IgD-negative memory B cell (primary cell): Measurements from ENCODE around the gene USP16. TPM values are rescaled to one million over a fixed set of nuclear protein-coding genes. Genes with fewer than 3 reads are reported as not detected.
A peak's percentile ranks its signal among the peaks of the same experiment; 100 is the strongest.
"Not testable (repeated sequence)": the region's sequence is repeated elsewhere in the genome, so short reads cannot be mapped to it uniquely, and the experiment has no call there.

Experiments used
- H3K27ac Mint-ChIP-seq, 3 donors: one replicate each; pipeline ENCODE4 v1.8.0; 2020 to 2022; ENCODE audit warnings: mild to moderate bottlenecking in 3 of 3, mixed read lengths in 3 of 3, moderate library complexity in 1 of 3
- H3K27me3 Mint-ChIP-seq: one replicate; pipeline ENCODE4 v1.8.0; 2021; ENCODE audit warnings: mixed read lengths
- H3K36me3 Mint-ChIP-seq: one replicate; pipeline ENCODE4 v1.8.0; 2020; ENCODE audit warnings: mild to moderate bottlenecking, mixed read lengths
- H3K4me1 Mint-ChIP-seq, 3 donors: one replicate each; pipeline ENCODE4 v1.8.0; 2020 to 2022; ENCODE audit warnings: mixed read lengths in 3 of 3, mild to moderate bottlenecking in 1 of 3
- H3K4me3 Mint-ChIP-seq, 4 donors: one replicate each; pipeline ENCODE4 v1.8.0; 2020 to 2022; ENCODE audit warnings: mild to moderate bottlenecking in 4 of 4, mixed read lengths in 4 of 4, moderate library complexity in 3 of 4
- H3K9me3 Mint-ChIP-seq, 3 donors: one replicate each; pipeline ENCODE4 v1.8.0; 2020 to 2021; ENCODE audit warnings: mixed read lengths in 3 of 3, mild to moderate bottlenecking in 1 of 3
- polyA plus RNA-seq: library from polyadenylated mRNA; unstranded; fragments of 300-500 nt; fragmentation: Illumina TruSeq; gene quantifications from one replicate; pipeline ENCODE4 v1.2.3, GENCODE V29; 2021

USP16 gene
- 25.7 TPM for polyA plus RNA-seq

DNA sequence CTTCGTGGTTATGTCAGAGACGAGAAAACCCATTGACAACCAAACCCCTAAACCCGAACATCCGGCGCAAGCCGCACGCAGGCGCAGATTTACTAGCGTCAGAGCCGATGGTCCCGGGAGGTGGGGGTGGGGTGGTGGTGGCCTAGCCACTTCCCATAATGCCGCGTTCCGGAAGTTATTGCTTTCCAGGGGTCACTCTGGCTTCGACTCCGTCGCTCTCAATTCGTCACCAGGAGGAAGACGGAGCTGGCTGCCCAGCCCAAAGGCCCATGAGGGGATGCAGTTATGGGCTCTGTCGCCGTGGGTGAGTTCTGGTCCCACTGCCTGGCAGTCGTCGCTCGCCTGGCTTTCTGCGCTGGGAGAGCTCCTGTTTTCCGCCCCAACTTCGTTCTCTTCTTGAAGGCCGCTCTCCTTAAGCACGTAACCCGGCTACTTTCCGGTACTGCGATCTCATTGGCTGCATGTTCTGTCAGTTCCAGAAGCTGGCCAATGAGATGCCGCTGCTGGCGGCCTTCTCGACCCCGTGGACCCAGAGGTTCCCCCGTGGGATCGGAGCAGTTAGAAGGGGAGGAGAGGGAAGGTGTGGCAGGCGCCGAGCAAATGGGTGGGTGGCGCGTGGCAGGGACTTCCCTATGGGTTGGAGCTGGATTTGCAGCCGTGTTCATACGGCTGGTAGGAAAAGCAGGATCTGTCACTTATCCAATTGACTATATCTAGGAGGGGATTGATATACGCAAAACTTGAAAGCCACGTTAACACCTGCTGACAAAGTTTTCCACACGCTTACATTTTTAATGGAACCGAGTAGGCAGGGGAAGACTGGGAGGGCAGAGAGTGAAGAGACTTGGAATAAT lies at the start of gene USP16:
Gene USP16, plus strand, starts transcription at position 195 of the 854 bp plus-strand sequence. CDS start 3,246 bp downstream, outside the sequence.
- H3K4me1 Mint-ChIP-seq: peaks cover 22 to 34% (median 29%) of the 10 kb centered on the region in 3 donors

DNA sequence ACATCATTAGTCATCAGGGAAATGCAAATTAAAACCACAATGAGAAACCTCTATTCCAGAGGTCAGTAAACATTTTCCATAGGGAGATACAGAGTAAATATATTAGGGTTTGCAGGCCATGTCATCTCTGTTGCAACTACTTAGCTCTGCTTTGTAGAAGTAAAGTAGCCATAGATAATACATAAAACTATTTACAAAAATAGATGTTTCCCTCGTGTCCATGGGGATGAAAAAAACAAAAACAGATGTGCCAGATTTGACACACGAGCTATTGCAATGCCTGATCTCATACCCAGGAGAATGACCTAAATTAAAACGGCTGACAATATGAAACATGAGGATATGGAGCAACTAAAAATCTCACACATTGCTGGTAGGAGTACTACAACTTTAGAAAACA lies 49.1 kb upstream of the USP16 start:
- Mint-ChIP-seq H3K4me1 (peaks cover 0 to 11% (median 6%) of the 10 kb centered on the region in 3 donors), H3K4me3 (no peak overlapping the region), H3K27me3 (no peaks in the 10 kb centered on the region), H3K27ac (no peak overlapping the region), H3K9me3 (no peaks in the 10 kb centered on the region), H3K36me3 (peaks cover 4% of the 10 kb centered on the region)

More for the DNA sequence above, at the start of gene USP16:
- Mint-ChIP-seq H3K9me3 (no peaks in the 10 kb centered on the region), H3K27me3 (no peaks in the 10 kb centered on the region), H3K27ac (peak within 1 kb of the TSS; percentile 98 to 99 (median 99)), H3K36me3 (peaks cover 3% of the 10 kb centered on the region), H3K4me3 (peak within 1 kb of the TSS; percentile 96 to 99 (median 96))

DNA sequence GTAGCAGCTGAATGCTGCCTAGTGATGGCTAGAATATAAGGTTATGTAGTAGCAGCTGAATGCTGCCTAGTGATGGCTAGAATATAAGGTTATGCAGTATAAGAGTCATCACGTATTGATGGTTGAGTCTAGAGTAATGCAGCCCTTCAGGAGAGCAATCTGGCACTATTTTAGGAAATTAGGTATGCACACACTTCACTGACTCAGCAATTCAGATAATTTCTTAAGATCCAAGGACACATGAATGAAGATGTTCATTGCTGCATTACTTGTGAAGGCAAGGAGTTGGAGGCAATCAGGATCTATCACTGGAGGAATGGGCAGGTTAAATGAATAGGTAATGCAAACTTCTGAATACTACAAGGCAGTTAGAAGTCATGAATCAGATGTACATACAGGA lies 45.4 kb upstream of the USP16 start:
- H3K27ac Mint-ChIP-seq: no peak overlapping the region
- no peak overlapping the region for H3K4me3 Mint-ChIP-seq
- H3K4me1 Mint-ChIP-seq: peaks cover 0 to 7% (median under 1%) of the 10 kb centered on the region in 3 donors
- H3K9me3 Mint-ChIP-seq: no peaks in the 10 kb centered on the region
- peaks cover 3% of the 10 kb centered on the region for H3K36me3 Mint-ChIP-seq
- H3K27me3 Mint-ChIP-seq: no peaks in the 10 kb centered on the region

DNA sequence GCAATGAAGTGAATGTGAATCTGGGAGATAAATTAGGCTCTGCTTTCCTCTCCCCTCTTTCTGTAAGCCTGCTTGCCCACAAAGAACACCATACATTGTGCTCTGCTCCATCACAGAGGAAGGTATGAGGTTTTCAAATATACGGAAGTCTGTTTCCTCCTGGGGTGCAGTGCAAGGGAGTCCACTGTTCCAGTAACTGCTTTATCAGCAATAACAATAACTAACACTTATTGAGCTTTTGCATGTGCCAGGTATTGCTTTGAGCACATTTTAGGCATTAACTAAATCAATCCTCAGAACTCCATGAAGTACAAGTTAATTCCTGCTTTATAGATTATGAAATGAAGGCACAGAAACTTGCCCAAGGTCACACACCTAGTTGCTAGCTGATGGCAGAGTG lies 41.8 kb upstream of the USP16 start:
- Mint-ChIP-seq H3K4me1 (peaks cover 0 to 3% (median 0%) of the 10 kb centered on the region in 3 donors), H3K27me3 (no peaks in the 10 kb centered on the region), H3K36me3 (peaks cover 2% of the 10 kb centered on the region), H3K27ac (no peak overlapping the region), H3K4me3 (no peak overlapping the region), H3K9me3 (no peaks in the 10 kb centered on the region)

DNA sequence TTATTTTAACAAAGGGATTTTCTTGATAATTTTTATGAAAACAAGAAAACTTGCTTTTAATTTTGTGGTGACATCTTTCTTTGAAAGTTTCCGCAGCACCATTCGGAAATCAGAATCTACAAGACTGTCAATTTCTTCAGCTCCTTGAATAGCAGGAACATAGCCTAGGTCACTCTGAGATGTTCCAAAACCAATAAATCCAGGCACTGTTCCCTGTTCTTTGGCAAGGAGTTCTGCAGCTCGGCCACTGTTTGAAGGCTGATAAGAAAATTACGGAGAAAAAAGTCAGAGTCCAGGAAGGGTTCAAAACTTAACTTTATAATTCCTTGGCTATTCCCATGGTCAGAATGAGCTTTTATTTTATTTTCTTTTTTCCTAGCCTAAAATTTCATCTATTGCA lies 37.8 kb upstream of the USP16 start:
- H3K4me3 Mint-ChIP-seq: no peak overlapping the region
- H3K27ac Mint-ChIP-seq: no peak overlapping the region
- peaks cover 2% of the 10 kb centered on the region for H3K36me3 Mint-ChIP-seq
- H3K4me1 Mint-ChIP-seq: peaks cover 7 to 19% (median 12%) of the 10 kb centered on the region in 3 donors
- no peaks in the 10 kb centered on the region for H3K27me3 Mint-ChIP-seq
- no peaks in the 10 kb centered on the region for H3K9me3 Mint-ChIP-seq

DNA sequence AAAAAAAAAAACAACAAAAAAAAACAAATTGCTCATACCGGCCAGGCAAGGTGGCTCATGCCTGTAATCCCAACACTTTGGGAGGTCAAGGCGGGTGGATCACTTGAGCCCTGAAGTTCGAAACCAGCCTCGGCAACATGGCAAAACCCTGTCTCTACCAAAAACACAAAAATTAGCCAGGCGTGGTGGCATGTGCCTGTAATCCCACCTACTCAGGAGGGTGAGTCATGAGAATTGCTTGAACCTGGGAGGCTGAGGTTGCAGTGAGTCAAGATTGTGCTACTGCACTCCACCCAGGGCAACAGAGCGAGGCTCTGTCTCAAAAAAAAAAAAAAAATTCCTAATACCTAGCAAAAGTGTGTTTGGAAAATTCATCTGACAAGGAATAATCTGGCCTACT lies 36.3 kb upstream of the USP16 start:
- not testable (repeated sequence) for H3K9me3 Mint-ChIP-seq, H3K27me3 Mint-ChIP-seq, H3K27ac Mint-ChIP-seq, H3K4me3 Mint-ChIP-seq, H3K36me3 Mint-ChIP-seq
- peaks cover 16 to 28% (median 24%) of the 10 kb centered on the region in 3 donors for H3K4me1 Mint-ChIP-seq

DNA sequence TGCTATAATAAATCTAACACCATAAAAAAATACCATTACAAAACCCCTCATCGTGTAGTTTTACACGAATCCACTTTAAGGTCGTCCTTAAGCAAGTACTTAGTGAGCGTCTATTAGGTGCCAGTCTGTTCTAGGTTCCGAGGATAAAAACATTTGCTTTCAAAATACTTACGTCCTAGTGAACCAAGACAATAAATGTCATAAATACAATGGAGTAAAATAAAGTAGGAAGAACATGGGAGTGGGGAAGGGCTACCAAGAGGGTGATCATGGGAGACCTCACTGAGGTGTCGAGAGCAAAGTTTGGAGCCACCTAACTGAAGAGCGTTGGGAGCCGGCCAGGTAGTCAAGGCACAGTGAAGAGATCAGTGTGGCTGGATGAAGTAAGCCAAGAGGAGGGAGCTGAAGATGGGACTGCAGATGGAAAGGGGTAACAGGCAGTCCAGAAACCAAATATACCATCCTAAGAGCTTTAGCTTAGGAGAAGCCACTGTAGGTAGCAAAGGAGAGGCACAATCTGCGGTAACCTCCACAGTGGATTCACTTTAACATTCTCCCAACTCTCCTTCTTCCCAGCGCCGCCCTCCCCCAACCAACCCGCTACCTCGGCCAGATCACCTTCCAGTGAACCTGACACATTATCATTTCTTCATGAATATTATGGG lies 32.5 kb upstream of the USP16 start:
- Mint-ChIP-seq H3K27ac (peak overlapping the region; percentile 68 to 95 (median 90)), H3K27me3 (no peaks in the 10 kb centered on the region), H3K9me3 (no peaks in the 10 kb centered on the region), H3K4me3 (peak overlapping the region; percentile 90 to 98 (median 97)), H3K4me1 (peaks cover 16 to 29% (median 24%) of the 10 kb centered on the region in 3 donors), H3K36me3 (no peaks in the 10 kb centered on the region)

DNA sequence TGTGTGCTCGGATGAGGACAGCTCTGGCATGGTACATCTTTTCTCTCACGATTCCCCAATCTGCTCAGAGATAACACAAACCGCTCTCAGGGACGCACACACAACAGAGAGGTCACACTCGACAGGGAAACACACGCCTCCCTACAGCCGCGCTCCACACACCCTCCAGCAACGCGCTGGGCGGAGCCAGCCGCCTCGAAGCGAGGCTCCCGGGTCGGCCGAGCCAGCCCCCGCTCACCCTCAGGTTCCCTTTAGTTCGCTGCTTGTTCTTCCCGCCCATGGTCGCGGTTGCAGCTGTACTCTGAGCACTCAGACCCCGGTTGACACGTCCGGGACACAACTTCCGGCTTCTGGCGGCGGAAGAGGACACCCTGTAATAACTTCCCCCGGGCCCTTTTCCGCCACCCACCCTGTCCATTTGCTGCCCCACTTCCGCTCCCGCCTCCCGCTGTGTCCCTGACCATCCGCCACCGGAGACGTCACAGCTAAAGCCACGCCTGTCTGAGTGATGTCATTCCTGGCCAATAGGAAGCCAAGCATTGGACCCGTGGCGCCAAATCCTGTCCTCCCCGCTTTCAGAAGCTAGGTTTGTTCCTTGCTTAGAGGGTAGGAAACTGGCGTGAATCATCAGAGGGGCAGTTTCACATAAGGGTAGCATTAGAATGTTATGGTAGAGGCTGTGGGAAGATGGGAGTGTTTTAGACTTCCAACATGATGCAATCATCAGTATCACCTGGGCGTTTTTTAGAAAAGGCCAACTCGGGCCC lies 31.8 kb upstream of the USP16 start, which contains the start of gene LTN1:
Gene LTN1, minus strand, starts transcription at position 352 of the 767 bp plus-strand sequence. Its CDS starts 72 bp downstream, at position 280.
- Mint-ChIP-seq H3K4me3 (peak within 1 kb of the TSS; percentile 90 to 98 (median 97)), H3K4me1 (peaks cover 16 to 29% (median 24%) of the 10 kb centered on the region in 3 donors), H3K27me3 (no peaks in the 10 kb centered on the region), H3K36me3 (no peaks in the 10 kb centered on the region), H3K9me3 (no peaks in the 10 kb centered on the region), H3K27ac (peak within 1 kb of the TSS; percentile 68 to 95 (median 90))

DNA sequence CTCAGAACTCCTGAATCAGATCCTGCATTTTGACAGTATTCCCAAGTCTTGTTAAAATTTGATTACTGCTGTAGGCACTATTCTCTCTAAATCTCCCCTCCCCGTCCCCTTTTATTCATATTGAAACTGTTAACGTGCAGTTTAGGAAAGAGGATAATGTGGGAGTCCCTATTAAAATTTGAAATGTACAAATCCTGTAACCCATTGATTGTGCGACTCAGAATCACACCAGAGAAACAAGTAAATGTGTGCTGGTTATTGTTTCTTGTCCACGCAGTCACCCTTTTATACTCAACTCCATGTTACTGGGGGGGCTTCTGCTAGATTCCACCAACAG lies 31.2 kb upstream of the USP16 start:
- H3K4me3 Mint-ChIP-seq: peak overlapping the region; percentile 90 to 98 (median 97)
- H3K4me1 Mint-ChIP-seq: peaks cover 16 to 29% (median 24%) of the 10 kb centered on the region in 3 donors
- H3K9me3 Mint-ChIP-seq: no peaks in the 10 kb centered on the region
- H3K36me3 Mint-ChIP-seq: no peaks in the 10 kb centered on the region
- peak overlapping the region; percentile 68 to 95 (median 90) for H3K27ac Mint-ChIP-seq
- H3K27me3 Mint-ChIP-seq: no peaks in the 10 kb centered on the region

DNA sequence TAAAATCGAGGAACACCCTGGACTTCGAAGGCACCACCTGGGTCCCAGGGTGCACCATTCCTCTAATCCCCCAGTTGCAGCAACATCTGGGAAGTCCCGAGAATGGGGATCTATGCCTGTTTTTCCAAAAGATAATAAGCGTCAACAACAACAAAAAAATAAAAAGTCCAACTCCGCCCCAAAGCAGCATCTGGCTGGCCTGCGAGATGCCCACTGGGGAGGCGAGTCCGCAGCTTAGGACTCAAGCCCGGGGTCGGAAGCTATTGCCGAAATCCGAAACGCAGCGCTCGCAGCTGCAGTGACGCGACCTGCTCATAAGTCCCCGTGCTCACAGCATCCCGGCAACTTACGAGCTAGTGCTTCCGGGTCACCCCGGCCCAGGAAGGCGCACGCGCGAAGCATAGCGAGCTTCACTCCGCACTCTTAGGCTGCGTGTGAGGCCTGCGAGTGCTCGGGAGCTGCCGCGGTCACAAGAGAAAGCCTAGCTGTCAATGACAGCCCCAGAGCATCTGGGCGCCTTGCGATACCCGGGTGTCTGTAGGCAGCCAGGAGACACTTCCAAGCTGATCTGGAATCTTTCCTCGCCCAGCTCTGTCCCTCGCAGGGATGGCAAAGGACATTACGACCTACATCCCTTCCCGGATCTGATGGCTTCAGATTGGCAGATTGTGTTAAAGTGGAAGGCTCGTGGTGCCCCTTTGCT lies 21.9 kb upstream of the USP16 start:
- peaks cover 6 to 10% (median 7%) of the 10 kb centered on the region in 3 donors for H3K4me1 Mint-ChIP-seq

DNA sequence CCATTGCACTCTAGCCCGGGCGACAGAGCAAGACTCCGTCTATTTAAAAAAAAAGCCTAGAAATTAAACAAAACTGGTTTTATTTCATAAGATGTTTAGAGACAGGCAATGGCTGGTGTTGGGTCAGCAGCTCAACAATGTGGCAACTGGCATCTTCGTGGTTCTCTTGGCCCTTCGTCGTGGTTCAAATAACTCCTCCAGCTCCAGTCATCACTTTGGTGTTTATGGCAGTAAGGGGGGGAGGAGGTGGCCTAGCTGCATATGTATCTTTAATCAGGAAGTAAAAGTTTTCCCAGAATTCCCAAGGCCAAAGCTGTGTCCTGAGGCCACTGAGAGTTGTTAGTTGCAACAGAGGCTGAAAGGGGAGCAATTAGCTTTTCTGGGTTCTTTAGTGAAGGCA lies 18.8 kb upstream of the USP16 start:
- Mint-ChIP-seq H3K4me1 (peaks cover 6 to 10% (median 7%) of the 10 kb centered on the region in 3 donors), H3K27me3 (no peaks in the 10 kb centered on the region), H3K36me3 (peaks cover 3% of the 10 kb centered on the region), H3K27ac (peak overlapping the region in 1 of 3 donors; percentile 31), H3K4me3 (no peak overlapping the region), H3K9me3 (no peaks in the 10 kb centered on the region)

More for the DNA sequence above, 21.9 kb upstream of the USP16 start:
- H3K27ac Mint-ChIP-seq: peak overlapping the region; percentile 97 to 98 (median 98)
- no peaks in the 10 kb centered on the region for H3K27me3 Mint-ChIP-seq
- no peaks in the 10 kb centered on the region for H3K36me3 Mint-ChIP-seq
- peak overlapping the region; percentile 91 to 98 (median 96) for H3K4me3 Mint-ChIP-seq
- no peaks in the 10 kb centered on the region for H3K9me3 Mint-ChIP-seq

DNA sequence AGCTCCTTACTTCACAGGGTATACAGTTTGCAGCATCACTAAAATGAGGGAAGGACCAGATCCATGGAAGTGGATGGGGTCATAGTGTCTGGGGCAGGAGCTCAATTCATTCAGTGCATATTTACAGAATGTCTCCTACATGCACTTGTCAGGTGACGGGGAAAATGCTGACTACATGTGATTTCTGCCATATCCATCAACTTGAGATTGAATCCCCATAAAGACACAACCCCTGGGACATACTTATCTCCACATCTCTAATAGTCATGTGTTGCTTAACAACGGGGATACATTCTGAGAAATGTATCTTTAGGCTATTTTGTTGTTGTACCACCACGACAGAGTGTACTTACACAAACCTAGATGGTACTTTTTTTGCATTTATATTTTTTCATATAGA lies 17.3 kb upstream of the USP16 start:
- H3K4me3 Mint-ChIP-seq: no peak overlapping the region
- H3K36me3 Mint-ChIP-seq: peaks cover 3% of the 10 kb centered on the region
- H3K27ac Mint-ChIP-seq: peak overlapping the region in 1 of 3 donors; percentile 35
- no peaks in the 10 kb centered on the region for H3K9me3 Mint-ChIP-seq
- H3K27me3 Mint-ChIP-seq: no peaks in the 10 kb centered on the region
- H3K4me1 Mint-ChIP-seq: peaks cover 5 to 8% (median 6%) of the 10 kb centered on the region in 3 donors

DNA sequence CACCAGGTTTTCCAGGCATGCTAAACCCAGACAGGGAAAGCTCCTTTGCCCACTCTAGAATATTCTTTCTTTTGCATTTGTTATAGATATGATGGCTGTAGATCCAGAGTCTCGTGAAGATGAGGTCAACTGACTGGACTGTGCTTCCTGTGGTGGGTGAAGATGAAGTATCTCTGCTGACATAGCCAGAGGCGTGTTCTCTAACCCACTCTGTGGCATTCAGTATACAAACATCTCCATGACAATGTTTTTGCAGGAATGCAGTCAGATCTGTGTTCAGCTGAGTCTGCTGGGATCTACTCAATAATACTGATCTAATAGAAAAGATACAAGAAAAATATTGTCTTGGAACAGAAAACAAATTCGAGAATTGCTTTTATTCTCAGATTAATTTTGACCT lies 16.7 kb upstream of the USP16 start:
- H3K27me3 Mint-ChIP-seq: no peaks in the 10 kb centered on the region
- H3K36me3 Mint-ChIP-seq: peaks cover 3% of the 10 kb centered on the region
- peaks cover under 1 to 3% (median 2%) of the 10 kb centered on the region in 3 donors for H3K4me1 Mint-ChIP-seq
- H3K27ac Mint-ChIP-seq: peak overlapping the region in 1 of 3 donors; percentile 35
- no peaks in the 10 kb centered on the region for H3K9me3 Mint-ChIP-seq
- H3K4me3 Mint-ChIP-seq: no peak overlapping the region

DNA sequence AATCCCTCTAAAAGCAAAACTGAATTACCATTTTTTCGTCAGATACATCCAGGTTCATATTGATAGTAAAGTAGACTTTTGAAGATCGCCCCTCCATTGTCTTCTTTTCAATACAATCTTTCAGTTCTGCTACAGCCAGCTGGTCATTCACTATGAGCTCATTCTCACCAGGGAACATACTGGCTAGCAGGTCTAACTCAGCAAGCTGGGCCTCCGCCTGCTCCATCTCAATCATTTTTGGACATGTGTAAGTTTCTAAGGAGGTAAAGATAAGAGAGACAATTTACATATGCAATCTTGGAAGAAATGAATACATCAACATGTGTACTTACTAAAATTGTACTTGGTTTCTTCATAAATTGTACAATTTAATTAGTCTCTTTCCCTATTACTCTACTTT lies 16.1 kb upstream of the USP16 start:
- Mint-ChIP-seq H3K9me3 (no peaks in the 10 kb centered on the region), H3K4me3 (no peak overlapping the region), H3K27me3 (no peaks in the 10 kb centered on the region), H3K4me1 (peaks cover 0 to 3% (median 0%) of the 10 kb centered on the region in 3 donors), H3K36me3 (peaks cover 3% of the 10 kb centered on the region), H3K27ac (no peak overlapping the region)
